Ovary (tissue), 3 donors: ENCODE results near the gene APOF.

Experiments used
- EP300 ChIP-seq: sonication (generic); formaldehyde crosslinking; IDR thresholded peaks from one replicate; pipeline ENCODE4 v1.6.1; 2017; ENCODE audit warnings: antibody characterized with exemption
- POLR2A ChIP-seq: fragments of 450-650 bp; IDR thresholded peaks from one replicate; pipeline ENCODE4 v1.6.1; 2017; ENCODE audit warnings: antibody characterized with exemption, mild to moderate bottlenecking, moderate library complexity
- TF ChIP-seq, protein P1 (sequence below), 3 donors: fragments of 450-650 bp in 2 of 3; fragments of 200-600 bp in 1 of 3; IDR thresholded peaks; one replicate each; pipeline versions ENCODE4 v1.5.1 to v1.8.0; 2016 to 2022; ENCODE audit warnings: antibody characterized with exemption in 3 of 3, mild to moderate bottlenecking in 1 of 3
- donor health status: DM: no; HTN: no; CAD: no.

GRCh38 chr12:56377989-56378316 lies 15.3 kb upstream of the APOF start:
- TF ChIP-seq EP300: no peak
- TF ChIP-seq, protein P1, sequence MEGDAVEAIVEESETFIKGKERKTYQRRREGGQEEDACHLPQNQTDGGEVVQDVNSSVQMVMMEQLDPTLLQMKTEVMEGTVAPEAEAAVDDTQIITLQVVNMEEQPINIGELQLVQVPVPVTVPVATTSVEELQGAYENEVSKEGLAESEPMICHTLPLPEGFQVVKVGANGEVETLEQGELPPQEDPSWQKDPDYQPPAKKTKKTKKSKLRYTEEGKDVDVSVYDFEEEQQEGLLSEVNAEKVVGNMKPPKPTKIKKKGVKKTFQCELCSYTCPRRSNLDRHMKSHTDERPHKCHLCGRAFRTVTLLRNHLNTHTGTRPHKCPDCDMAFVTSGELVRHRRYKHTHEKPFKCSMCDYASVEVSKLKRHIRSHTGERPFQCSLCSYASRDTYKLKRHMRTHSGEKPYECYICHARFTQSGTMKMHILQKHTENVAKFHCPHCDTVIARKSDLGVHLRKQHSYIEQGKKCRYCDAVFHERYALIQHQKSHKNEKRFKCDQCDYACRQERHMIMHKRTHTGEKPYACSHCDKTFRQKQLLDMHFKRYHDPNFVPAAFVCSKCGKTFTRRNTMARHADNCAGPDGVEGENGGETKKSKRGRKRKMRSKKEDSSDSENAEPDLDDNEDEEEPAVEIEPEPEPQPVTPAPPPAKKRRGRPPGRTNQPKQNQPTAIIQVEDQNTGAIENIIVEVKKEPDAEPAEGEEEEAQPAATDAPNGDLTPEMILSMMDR (IDR thresholded peaks at IDR 0.05): no peak
- no peak for TF ChIP-seq POLR2A
